Measurements from ENCODE around the gene GOPC.
"Not testable (repeated sequence)": the region's sequence is repeated elsewhere in the genome, so short reads cannot be mapped to it uniquely, and the experiment has no call there.

Gene GOPC

DNA sequence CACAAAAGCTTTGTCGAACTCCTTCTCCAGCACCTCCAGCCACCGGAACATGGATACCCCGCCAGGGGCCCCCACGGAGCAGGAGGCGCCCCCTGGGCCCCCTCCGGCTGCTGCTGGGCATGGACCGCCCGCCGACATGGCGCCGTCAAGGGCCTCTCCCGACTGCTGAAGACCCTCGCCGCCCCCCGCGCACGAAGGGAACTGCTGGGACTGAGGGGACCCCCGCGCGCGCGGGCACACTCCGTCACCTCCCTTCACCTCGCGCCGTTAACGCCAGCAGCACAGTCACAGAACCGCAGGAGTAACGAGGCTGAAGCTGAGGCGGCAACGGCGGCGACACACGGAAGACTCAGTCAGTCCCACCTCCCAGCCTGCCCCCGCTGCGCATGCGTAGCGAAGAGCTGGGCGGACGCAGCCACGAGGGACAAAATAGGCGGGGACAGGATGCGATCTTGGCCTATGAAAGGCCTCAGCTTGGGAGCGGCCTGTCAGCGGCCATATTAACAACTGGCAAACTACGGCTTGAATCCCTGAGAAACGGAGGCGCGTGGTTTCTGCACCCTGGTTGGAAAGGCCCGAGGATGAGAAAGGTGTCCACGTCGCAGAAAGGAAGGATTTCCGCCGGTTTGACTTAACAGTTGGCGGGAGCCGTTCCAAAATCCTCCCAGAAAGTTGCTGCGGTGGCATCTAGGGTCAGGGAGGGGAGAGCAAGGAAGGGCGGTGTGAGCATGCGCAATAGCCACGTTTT lies at the start of gene GOPC:
Gene GOPC (minus strand): TSS at position 361 of the 748 bp plus-strand sequence. CDS start 223 bp downstream, at position 138.
- DNase-seq, result peak; percentile 96 to 98

DNA sequence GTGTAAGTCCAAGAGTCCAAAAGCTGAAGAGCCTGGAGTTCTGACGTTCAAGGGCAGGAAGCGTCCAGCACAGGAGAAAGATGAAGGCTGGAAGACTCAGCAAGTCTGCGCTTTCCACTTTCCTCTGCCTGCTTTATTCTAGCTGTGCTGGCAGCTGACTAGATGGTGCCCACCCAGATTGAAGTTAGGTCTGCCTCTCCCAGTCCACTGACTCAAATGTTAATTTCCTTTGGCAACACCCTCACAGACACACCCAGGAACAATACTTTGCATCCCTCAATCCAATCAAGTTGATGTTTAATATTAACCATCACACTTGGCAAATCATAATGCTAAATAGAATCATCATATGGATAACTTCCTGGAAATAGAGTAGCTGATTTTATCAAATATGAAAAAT lies 49.7 kb upstream of the GOPC start:
- DNase-seq, result not testable (repeated sequence)

DNA sequence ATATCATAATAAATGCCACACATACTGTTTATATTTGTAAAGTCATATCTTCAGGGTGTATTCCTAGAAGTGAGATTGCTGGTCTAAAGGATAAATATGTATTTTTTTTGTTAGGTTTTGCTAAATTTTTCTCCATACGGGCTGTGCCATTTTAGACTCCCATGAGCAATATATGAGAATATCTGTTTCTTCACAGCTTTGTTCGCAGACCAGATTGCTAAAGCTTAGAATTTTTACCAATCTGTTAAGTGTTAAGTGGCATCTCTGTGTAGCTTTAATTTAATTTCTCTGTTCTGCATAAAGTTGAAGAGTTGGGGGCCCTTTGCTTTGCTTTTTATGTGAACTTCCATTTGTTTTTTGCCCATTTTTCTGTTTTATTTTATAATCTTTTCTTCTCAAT lies 40.7 kb upstream of the GOPC start:
- no peak for DNase-seq

DNA sequence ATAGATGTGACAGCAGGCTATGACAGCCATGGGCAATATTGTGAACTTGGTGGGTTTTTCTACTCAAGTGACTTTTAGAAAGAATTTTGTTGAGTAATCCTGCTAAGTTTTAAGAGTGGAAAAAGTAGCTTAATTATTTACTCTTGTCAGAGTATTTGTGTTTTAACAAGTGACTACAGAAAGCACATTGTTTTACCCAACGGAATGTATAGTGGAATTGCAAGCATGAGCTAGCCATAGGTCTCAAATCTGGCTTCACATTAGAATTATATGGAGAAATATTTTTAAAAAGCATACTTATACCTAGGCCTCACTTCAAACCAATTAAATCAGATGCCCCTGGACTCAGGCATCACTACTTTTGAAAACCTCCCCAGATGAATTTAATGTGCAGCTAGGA lies 35.5 kb upstream of the GOPC start:
- DNase-seq, result no peak

DNA sequence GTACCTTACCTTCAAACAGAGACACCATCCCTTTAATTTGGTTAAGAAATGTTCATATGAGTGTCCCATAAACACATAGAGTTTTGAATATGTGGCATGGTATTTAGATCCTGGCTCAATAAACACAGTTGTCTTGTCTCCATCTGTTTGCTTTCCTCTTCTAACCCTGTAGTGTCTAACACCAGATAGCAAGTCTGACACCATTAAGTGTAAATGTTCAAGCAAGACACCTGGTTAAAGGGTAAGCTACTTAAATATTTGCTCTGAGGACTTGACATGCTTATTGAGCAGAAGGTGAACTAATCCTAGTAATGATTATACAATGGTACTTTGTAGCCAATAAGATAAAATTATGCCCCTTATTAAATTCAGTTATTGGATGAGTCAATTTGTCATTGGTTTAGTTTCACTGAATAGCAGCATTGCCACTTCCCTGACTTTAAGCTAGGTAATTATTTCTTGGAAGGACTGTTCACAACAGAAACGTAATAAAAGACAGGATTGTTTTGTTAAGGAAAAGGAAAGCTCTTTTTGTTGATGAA lies 26.9 kb upstream of the GOPC start:
- no peak for DNase-seq

DNA sequence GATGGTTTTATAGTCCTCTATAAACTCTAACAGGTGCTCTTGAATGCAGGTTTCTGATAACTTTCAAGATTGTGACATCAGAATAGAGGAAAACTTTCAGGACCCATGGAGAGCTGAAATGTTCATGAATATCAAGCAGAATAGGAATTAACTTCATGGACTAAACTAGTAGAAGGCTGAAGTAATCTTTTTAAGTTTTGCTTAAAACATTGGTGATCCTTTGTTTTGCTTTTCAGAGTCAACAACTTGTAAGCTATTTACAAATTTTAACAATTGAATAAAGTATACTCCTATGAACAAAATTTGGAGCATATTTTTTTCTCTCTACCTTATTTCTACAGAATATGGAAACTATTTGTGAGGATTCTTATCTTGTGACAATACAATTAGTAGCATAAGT lies 25.2 kb upstream of the GOPC start:
- no peak for DNase-seq

DNA sequence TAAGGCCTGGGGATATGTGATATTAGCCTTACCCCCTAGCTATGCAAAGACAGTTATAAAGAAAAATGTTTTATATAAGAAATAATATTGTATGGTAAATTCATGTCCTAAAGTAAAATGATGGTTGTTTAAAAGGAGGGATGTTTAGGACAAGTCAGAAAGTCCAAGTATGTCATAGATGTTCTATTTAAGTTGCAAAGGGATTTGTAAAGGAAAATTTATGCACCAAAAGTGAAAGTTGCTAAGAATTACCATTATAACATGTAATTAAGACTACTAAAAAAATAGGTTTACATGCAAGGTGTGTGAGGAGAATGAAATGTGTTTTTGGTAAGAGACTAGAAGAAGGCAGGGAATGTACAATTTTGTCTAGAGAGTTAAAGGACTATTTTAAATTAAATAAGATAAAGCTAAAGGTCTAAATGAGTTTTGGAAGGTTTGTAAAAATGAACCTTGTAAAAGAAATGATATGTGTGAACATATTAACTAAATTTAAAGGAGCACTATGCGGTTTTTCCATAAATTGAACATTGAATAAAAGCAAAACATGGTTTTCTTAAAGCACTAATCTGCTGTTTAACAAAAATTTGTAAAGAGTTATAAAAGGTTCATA lies 22.7 kb upstream of the GOPC start:
- DNase-seq, result no peak

DNA sequence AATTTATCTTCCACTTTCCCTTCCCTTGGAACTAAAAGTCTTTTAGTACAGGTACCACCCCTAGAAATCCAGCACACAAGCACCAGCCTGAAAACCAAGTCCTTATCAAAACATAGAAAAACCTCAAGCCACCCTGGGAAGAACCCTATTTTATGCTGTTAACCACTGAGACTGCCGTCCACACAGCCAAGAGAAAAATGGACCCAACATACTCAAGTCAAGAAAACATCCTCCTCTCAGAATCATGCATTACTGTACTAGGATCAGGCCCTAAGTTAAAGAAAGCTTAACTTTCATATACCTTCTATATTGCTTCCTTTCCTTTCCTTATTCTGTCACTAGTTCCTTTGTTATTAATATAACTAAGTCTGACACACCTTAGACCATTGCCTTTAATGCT lies 16.9 kb upstream of the GOPC start:
- no peak for DNase-seq

DNA sequence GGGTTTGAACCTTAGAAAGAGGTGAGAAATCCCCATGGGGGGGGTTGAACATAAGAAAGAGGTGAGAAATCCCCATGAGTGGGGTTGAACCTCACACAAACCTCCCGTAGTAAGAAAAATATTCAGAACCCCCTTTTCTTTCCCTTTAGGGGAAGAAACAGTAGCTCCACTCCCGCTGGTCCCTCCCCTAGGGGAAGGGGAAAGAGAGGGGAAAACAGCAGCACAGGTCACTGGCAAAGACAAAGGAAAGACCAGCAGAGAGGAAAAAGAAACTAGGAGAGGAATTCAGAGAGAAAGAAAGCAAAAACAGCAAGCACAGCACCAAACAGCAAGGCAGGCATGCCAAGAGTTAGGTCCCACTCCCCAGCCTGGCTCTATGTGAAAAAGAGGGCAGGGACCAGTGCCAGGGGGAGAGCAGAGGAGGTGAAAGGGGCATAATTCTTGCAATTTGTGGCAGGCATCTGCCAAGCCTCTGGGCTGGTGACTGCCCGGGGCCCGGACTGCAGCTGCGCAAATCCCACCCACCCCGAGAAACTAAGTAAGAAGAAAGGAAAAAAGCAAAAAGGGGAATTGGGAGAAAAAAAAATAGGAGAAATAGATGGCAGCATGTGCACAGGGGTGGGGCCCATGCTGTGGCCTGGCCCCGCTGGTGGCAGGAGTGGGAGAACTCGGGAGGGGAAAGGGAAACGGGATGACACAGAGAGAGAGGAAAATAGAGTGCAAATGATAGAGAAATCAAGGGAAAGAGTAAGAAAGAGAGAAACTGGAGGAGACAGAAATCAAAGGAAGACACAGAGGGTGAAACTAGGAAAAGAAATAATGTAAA lies 15.1 kb upstream of the GOPC start:
- DNase-seq, result no peak

DNA sequence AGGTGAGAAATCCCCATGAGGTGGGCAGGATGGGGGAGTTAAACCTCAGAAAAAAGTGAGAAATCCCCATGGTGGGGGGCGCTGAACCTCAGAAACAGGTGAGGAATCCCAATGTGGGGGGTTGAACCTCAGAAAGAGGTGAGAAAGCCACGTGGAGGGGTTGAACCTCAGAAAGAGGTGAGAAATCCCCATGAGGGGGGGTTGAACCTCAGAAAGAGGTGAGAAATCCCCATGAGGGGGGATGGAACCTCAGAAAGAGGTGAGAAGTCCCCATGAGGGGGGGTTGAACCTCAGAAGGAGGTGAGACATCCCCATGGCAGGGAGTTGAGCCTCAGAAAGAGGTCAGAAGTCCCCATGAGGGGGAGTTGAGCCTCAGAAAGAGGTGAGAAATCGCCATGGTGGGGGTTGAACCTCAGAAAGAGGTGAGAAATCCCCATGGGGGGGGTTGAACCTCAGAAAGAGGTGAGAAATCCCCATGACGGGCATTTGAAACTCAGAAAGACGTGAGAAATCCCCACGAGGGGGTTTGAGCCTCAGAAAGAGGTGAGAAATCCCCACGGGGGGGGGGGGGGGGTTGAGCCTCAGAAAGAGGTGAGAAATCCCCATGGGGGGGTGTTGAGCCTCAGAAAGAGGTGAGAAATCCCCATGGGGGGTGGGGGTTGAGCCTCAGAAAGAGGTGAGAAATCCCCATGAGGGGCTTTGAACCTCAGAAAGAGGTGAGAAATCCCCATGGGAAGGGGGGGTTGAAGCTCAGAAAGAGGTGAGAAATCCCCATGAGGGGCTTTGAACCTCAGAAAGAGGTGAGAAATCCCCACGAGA lies 14.3 kb upstream of the GOPC start:
- no peak for DNase-seq

DNA sequence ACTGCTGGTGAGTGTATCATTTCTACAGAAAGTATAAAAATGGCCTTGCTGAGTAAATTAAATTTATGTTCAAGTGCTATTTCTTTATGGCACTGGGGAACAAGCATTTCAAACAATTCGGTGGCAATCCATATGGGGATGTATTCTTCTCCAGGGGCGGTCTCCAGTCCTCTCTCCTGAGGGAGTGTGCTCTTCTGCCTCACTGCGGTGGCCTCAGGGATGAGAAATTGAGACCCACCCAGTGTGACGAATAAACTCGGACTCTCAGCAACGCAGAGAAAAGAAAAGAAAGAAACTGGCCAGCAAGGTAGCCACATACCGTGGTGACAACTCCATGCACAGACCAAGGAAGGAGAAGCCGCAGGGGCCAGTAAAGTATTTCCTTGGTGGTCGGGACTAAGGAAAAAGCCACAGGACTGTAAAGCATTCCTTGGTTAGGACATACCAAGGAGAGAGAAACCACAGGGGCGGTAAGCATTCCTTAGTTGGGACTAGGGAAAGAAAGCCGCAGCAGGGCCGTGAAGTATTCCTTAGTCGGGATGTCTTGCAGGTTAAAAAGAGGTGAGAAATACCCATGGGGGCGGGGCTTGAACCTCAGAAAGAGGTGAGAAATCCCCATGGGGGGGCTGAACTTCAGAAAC lies 13.6 kb upstream of the GOPC start:
- DNase-seq, result no peak

DNA sequence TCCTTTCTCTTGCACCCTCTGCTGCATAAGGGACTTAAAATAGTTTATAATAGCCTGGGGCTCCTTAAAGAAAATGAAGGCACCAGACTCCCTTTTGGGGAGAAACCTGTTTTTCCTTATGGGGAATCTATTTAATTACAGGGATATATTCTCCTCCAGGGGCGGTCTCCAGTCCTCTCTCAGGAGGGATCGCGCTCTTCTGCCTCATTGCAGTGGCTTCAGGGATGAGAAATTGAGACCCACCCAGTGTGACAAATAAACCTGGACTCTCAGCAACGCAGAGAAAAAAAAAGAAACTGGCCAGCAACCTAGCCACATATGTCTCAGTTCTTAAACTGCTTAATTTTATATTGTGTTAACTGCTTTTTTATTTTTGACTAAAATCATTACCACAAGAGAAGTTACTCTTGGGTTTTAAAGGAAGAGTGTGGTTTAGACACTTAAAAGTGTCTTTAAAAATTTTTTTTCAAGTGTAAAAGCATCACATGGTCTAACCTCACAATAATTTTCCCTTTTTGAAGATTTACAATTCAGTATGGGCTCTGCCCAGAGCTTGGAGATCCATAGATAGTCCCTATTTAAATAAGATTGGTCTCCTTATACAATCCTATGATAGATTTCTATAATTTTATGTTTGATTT lies 11.7 kb upstream of the GOPC start:
- DNase-seq, result no peak

DNA sequence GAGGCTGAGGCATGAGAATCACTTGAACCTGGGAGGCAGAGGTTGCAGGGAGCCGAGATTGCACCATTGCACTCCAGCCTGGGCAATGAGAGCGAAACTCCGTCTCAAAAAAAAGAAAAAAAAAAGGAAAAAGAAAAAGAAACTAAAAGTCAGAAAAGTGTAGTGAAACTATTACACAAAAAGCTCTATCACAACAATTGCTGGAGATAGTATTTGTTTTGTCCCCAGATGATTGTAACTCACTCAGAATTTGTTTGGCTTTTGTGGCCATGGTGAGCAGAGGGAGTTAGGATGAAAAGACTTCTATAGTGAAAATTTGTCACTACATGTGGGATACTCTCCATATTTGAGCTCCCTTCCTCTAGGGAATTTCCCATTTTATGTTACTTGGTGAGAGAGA lies 5.2 kb upstream of the GOPC start:
- DNase-seq, result peak; percentile 20 to 54

DNA sequence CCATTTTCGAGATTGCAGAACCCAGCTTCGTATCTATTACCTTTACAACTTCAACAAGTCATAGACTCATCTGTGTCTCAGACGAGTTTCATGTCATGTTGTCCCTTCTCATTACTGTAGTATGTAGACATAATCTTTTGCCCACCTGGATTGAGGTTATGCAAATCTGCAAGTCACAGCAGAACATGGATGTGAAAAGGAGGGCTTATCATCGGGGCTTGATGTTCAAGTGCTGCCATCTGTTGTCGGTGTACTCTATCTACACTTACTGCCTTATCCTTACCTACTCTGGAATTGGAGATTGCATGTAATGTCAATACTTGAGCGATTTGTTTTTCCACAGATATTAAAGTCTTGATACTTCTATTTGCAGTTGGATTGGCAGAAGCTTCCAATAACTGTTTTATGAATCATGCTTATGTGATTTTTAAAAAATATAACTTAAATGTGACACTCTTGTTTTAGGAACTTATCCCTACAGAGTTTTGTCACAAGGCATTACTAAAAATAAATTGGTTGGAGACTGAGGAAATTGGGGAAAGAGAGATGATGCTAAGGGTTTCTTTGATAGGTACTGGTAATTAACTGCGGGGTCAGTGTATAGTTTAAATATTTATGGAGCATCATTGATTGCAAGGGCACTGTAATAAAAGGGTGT lies 3.0 kb upstream of the GOPC start:
- DNase-seq, result peak; percentile 38 to 53

DNA sequence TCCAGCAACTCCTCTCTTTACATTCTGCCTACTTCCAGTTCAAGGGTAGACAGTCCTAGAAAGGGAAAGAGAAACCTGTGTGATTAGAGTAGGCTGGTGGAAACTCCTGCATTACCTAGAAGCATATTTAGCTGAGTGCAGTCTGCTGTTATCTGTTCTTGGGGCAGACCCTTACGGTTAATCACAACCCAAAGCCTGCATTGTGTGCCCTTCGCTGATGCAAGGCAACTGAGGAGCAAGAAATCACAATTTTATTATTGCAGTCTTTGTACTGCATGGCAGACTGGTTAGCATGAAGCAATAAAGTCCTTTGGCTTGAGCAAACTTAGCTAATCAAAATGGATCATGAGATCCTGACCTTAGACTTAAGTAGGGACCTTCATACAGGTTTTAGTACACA lies 1.5 kb upstream of the GOPC start:
- DNase-seq, result peak; percentile 17 to 50

DNA sequence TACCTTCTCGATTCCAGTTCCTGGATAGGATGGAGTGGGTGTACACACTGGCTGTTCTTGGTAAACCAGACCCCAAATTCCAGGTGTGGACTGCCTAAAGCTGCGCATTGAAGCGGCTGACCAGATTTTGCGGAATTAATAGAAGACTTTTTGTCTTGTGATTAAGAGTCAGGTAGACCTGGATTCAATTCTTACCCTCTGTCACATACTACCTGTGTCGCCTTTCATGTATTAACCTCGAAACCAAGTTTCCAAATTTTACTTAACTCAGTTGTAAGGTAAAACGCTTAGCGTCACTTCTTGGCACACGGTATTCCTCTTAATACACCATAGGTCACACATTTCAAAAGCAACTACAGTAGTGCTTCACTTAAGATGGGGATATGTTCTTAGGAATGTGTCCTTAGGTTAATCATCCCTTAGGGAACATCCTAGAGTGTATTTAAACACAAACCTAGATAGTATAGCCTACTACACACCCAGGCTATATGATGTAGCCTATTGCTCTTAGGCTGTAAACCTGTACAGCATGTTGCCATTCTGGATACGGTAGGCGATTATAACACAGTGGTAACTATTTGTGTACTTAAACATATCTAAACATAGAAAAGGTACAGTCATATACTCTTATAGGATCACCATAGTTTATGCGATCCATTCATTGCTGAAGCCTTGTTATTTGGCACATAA lies 733 bp upstream of the GOPC start:
- no peak for DNase-seq

DNA sequence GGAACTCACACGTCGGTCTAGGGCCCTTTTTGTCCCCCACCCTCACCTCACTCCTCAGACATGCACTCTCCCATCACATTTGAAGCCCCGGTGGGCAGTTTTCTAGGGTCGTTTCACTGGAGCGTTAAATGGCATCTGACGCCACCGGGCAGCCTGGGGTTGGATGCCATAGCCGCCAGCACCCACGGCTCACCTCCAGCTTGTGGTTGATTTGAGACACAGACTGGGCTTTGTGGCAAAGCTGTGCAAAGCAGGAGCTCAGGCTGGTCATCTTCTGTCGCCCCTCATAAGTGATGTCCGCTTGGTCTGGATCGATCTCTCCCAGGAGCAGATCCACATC lies 530 bp downstream of the GOPC start:
- DNase-seq, result no peak

DNA sequence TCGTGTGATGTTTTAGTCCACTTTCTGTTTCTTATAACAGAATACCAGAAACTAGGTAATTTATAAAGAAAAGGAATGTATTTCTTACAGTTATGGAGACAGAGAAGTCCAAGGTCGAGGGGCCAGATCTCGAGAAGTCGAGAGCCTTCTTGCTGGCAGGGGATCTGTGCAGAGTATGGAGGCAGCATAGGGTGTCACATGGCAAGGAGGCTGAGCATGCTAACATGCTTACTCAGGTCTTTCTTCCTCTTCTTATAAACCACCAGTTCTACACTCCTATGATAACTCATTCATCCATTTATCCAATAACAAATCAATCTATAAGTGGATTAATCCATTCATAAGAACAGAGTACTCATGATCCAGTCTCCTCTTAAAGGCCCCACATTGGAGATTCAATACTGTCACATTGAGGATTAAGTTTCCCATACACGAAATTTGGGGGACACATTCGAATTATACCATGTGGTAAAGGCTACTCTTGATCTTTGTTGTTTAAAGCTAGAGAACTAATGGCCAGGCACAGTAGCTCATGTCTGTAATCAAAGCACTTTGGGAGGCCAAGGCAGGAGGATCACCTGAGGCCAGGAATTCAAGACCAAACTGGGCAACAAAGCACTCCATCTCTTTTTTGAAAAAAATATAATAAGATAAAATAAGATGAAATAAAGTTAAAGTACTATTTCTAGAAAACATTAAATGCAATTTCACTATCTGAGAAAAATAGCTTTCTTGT lies 2.1 kb downstream of the GOPC start:
- no peak for DNase-seq

DNA sequence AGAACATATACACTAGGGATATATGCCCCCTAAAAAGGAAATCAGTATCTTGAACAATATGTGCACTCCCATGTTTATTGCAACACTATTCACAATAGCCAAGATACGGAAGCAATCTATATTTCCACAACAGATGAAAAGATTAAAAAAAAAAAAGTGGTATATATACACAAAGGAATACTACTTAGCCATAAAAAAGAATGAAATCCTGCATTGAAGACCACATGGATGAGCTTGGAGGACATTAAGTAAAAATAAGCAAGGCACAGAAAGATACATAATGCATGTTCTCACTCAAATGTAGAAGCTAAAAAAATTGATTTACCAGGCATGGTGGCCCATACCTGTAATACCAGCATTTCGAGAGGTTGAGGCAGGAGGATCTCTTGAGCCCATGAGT lies 4.6 kb downstream of the GOPC start:
- DNase-seq, result no peak
